Osteoblast (primary cell): ENCODE measurements around the gene CNPY2. TPM values are rescaled to one million over a fixed set of nuclear protein-coding genes. Genes with fewer than 3 reads are reported as not detected.
"Not testable (repeated sequence)": the region's sequence is repeated elsewhere in the genome, so short reads cannot be mapped to it uniquely, and the experiment has no call there.

Experiments
- DNase-seq: peaks from one replicate; pipeline ENCODE4 v3.0.0; 2011; ENCODE audit warnings: low spot score, mixed read lengths; ENCODE audit not compliant: insufficient read length; ENCODE audit errors: missing footprints
- H2AFZ ChIP-seq: 2 replicates; pipeline ENCODE4 v1.6.0; 2011; ENCODE audit warnings: mild to moderate bottlenecking, low read length
- H3K27ac ChIP-seq: 2 replicates; pipeline ENCODE4 v1.5.1; 2011; ENCODE audit warnings: mild to moderate bottlenecking, low read depth, low read length, moderate library complexity
- H3K27me3 ChIP-seq: 2 replicates; pipeline ENCODE4 v1.6.0; 2012; ENCODE audit warnings: mild to moderate bottlenecking, control low read depth, inconsistent platforms, low read length, moderate library complexity; ENCODE audit not compliant: insufficient read depth
- H3K36me3 ChIP-seq: 2 replicates; pipeline ENCODE4 v1.5.1; 2011; ENCODE audit warnings: mild to moderate bottlenecking, low read length, control low read depth, moderate library complexity; ENCODE audit not compliant: insufficient read depth
- H3K4me1 ChIP-seq: 2 replicates; pipeline ENCODE4 v1.5.1; 2011; ENCODE audit warnings: mild to moderate bottlenecking, low read length, control low read depth, moderate library complexity; ENCODE audit not compliant: insufficient read depth
- H3K4me2 ChIP-seq: 2 replicates; pipeline ENCODE4 v1.6.0; 2011; ENCODE audit warnings: mild to moderate bottlenecking, low read length; ENCODE audit not compliant: insufficient read depth
- H3K4me3 ChIP-seq: fragments of 200-600 bp; sonication (generic); 3 replicates; pipeline ENCODE4 v1.5.1; 2012; ENCODE audit warnings: mild to moderate bottlenecking, low read length, inconsistent platforms; ENCODE audit not compliant: insufficient read depth
- H3K79me2 ChIP-seq: 2 replicates; pipeline ENCODE4 v1.6.0; 2012; ENCODE audit warnings: mild to moderate bottlenecking, low read length, control low read depth, inconsistent platforms; ENCODE audit not compliant: insufficient read depth
- H3K9me3 ChIP-seq: 2 replicates; pipeline ENCODE4 v1.5.1; 2011; ENCODE audit warnings: low read depth, low read length, control low read depth
- H4K20me1 ChIP-seq: 2 replicates; pipeline ENCODE4 v1.6.0; 2012; ENCODE audit warnings: mild to moderate bottlenecking, low read length, control low read depth; ENCODE audit not compliant: insufficient read depth
- CTCF ChIP-seq: IDR thresholded peaks from 2 replicates; pipeline ENCODE4 v1.5.1; 2011; ENCODE audit warnings: mild to moderate bottlenecking, low read depth, low read length, moderate library complexity; ENCODE audit errors: extremely low read depth
- total RNA-seq: library from RNA; depleted of rRNA; stranded (reverse); fragments of >200 nt; gene quantifications from 2 replicates; pipeline ENCODE4 v1.2.3, GENCODE V29; 2012

CNPY2 gene
- total RNA-seq, 1 donor, result 82.5 TPM

GRCh38 chr12:56339158-56339422 lies 23.3 kb upstream of the CNPY2 start:
- Histone ChIP-seq H3K27ac (no peak overlapping the region), H3K27me3 (no peaks in the 10 kb centered on the region), H3K4me3 (no peak overlapping the region), H3K9me3 (no peaks in the 10 kb centered on the region), H3K79me2 (no peaks in the 10 kb centered on the region), H3K4me2 (no peak overlapping the region), H3K4me1 (peaks cover 8% of the 10 kb centered on the region), H3K36me3 (peaks cover 28% of the 10 kb centered on the region), H2AFZ (no peak overlapping the region), H4K20me1 (no peaks in the 10 kb centered on the region)
- no peak for DNase-seq
- no peak for TF ChIP-seq CTCF

- Histone ChIP-seq H3K27ac (no peak within 1 kb of the TSS), H4K20me1 (no peaks in the 10 kb centered on the region), H3K27me3 (no peaks in the 10 kb centered on the region), H2AFZ (no peak within 1 kb of the TSS), H3K4me2 (no peak within 1 kb of the TSS), H3K4me3 (no peak within 1 kb of the TSS), H3K36me3 (peaks cover 22% of the 10 kb centered on the region), H3K4me1 (peaks cover 9% of the 10 kb centered on the region), H3K9me3 (no peaks in the 10 kb centered on the region), H3K79me2 (no peaks in the 10 kb centered on the region)
- TF ChIP-seq CTCF, result no peak
- DNase-seq, result no peak
Observed at GRCh38 chr12:56338308-56339157, 22.7 kb upstream of the CNPY2 start, which contains the start of gene IL23A. Gene IL23A (plus strand): TSS chr12:56338884. CDS start chr12:56339045, 161 bp downstream.

DNA sequence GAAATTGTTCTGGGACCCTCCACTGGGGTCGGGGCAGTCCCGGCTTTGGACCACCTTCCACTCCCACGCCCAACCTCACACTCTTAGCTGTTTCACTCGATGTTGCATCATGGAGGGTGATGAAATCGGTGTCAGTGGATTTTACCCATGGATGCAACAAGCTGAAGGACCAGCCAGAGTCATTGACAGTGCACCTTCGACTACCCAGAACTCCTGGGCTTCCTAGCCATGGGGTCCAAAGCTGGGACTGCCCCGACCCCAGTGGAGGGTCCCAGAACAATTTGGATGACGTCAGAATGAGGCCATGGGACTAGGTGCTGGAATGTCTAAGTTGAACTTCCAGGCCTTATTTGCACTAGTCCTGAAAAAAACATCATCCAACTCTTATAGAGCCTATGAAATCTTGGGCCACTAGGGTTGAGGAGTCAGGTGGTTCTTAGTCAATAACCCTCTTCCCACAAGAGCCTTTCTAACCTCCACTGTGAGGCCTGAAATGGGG lies 22.0 kb upstream of the CNPY2 start:
- no peaks in the 10 kb centered on the region for H3K27me3 ChIP-seq
- no peak for DNase-seq
- H3K4me1 ChIP-seq, result peaks cover 16% of the 10 kb centered on the region
- no peaks in the 10 kb centered on the region for H3K9me3 ChIP-seq
- no peak for TF ChIP-seq CTCF
- H3K36me3 ChIP-seq, result peaks cover 15% of the 10 kb centered on the region
- no peak overlapping the region for H3K27ac ChIP-seq
- H3K4me3 ChIP-seq, result no peak overlapping the region
- peaks cover 2% of the 10 kb centered on the region for H3K79me2 ChIP-seq
- no peaks in the 10 kb centered on the region for H4K20me1 ChIP-seq
- H3K4me2 ChIP-seq, result no peak overlapping the region
- H2AFZ ChIP-seq, result no peak overlapping the region

DNA sequence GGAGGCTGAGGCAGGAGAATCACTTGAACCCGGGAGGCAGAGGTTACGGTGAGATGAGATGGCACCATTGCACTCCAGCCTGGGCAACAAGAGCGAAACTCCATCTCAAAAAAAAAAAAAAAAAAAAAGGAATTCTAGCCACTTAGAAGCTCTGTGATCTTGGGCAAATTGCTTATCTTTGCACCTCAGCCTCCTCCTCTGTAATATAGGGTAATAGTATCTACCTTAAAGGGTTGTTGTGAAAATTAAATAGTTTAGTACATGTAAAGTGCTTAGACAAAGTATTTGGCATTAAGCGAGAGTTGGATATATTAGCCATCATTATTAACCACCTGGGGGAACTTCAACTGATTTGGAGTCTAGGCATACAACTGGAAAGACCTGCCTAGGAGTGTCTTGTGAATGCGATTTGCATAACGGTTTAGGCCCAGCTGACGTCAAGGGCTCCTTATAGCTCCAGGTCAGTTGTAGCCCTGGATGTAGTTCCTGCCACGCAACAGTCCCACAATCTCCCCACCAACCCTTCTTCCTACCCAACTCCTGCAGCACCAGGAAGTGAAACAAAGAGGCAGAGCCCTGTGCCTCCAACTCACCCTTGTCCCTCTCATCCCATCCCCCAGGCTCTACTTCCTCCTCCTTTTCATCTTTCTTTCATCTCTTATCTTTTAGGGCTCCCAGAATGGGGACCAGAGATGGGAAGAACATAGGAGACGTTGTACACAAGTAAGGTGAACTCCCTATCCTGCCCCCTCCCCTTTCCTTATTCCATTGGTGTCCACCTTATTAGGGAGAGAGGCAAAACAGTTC lies 20.8 kb upstream of the CNPY2 start:
- peaks cover 2% of the 10 kb centered on the region for H3K79me2 ChIP-seq
- DNase-seq, result no peak
- H3K4me3 ChIP-seq, result no peak overlapping the region
- no peaks in the 10 kb centered on the region for H4K20me1 ChIP-seq
- H3K4me1 ChIP-seq, result peaks cover 18% of the 10 kb centered on the region
- no peak overlapping the region for H3K27ac ChIP-seq
- H3K9me3 ChIP-seq, result no peaks in the 10 kb centered on the region
- H3K36me3 ChIP-seq, result peaks cover 5% of the 10 kb centered on the region
- no peak overlapping the region for H3K4me2 ChIP-seq
- no peak overlapping the region for H2AFZ ChIP-seq
- TF ChIP-seq CTCF, result no peak
- no peaks in the 10 kb centered on the region for H3K27me3 ChIP-seq

- H3K9me3 ChIP-seq, H4K20me1 ChIP-seq, H3K79me2 ChIP-seq, H3K27me3 ChIP-seq, H3K4me3 ChIP-seq, H3K36me3 ChIP-seq, DNase-seq, H2AFZ ChIP-seq, H3K27ac ChIP-seq, H3K4me2 ChIP-seq: not testable (repeated sequence)
- H3K4me1 ChIP-seq, result peaks cover 18% of the 10 kb centered on the region
Observed at GRCh38 chr12:56335527-56335926, 19.7 kb upstream of the CNPY2 start.
